ENCODE measurements around the gene AGAP9.
"Not testable (repeated sequence)": the region's sequence is repeated elsewhere in the genome, so short reads cannot be mapped to it uniquely, and the experiment has no call there.

DNA sequence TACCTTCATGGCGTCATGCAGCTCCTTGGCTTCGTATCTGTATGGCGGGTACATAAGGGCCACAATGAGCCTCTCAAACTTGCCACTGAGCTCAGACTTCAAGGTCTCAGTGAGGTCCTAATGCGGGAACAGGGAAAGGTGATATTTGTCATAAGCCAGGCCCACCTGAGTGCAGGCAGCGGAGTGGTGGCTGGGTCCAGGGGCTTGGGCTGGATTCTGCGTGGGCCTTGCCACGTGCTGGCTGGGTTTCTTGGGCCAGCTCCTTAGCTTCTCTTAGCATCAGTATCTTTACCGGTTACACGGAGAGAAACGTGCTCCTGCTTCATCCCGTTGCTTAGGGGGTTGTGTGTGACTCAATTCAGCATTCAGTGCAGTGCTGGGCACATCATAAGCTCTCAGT lies 46.4 kb downstream of the AGAP9 start:
- not testable (repeated sequence) for TF ChIP-seq ELF1 (IDR thresholded peaks at IDR 0.05; ENCODE audit: borderline replicate concordance, low read depth); TCF7L2 (IDR thresholded peaks at IDR 0.05; ENCODE audit: borderline replicate concordance, extremely low read depth, insufficient read depth, insufficient read length); SP1 (IDR thresholded peaks at IDR 0.05; ENCODE audit: low read depth); EZH2 (IDR thresholded peaks at IDR 0.05)
- TF ChIP-seq, protein P1, sequence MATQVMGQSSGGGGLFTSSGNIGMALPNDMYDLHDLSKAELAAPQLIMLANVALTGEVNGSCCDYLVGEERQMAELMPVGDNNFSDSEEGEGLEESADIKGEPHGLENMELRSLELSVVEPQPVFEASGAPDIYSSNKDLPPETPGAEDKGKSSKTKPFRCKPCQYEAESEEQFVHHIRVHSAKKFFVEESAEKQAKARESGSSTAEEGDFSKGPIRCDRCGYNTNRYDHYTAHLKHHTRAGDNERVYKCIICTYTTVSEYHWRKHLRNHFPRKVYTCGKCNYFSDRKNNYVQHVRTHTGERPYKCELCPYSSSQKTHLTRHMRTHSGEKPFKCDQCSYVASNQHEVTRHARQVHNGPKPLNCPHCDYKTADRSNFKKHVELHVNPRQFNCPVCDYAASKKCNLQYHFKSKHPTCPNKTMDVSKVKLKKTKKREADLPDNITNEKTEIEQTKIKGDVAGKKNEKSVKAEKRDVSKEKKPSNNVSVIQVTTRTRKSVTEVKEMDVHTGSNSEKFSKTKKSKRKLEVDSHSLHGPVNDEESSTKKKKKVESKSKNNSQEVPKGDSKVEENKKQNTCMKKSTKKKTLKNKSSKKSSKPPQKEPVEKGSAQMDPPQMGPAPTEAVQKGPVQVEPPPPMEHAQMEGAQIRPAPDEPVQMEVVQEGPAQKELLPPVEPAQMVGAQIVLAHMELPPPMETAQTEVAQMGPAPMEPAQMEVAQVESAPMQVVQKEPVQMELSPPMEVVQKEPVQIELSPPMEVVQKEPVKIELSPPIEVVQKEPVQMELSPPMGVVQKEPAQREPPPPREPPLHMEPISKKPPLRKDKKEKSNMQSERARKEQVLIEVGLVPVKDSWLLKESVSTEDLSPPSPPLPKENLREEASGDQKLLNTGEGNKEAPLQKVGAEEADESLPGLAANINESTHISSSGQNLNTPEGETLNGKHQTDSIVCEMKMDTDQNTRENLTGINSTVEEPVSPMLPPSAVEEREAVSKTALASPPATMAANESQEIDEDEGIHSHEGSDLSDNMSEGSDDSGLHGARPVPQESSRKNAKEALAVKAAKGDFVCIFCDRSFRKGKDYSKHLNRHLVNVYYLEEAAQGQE (IDR thresholded peaks at IDR 0.05; ENCODE audit: low read depth): not testable (repeated sequence)
